Activated T-helper 17 cell treated with anti-CD3 and anti-CD28 coated beads, Interleukin-2, amount 50 U/mL, for 72 hours (primary cell): ENCODE measurements around the gene NEURL1. TPM values are rescaled to one million over a fixed set of nuclear protein-coding genes. Genes with fewer than 3 reads are reported as not detected.
A peak's percentile ranks its signal among the peaks of the same experiment; 100 is the strongest.

Experiments used
- ATAC-seq: fragments of 150-1000 bp; cut with Tn5 transposase; replicated peaks from 2 replicates; pipeline ENCODE4 v1.10.0; 2021; ENCODE audit warnings: mild to moderate bottlenecking, moderate library complexity
- H3K27ac Mint-ChIP-seq: one replicate; pipeline ENCODE4 v1.8.0; 2022; ENCODE audit warnings: mixed read lengths
- H3K27me3 Mint-ChIP-seq: one replicate; pipeline ENCODE4 v1.8.0; 2022; ENCODE audit warnings: mixed read lengths
- H3K36me3 Mint-ChIP-seq: one replicate; pipeline ENCODE4 v1.8.0; 2022; ENCODE audit warnings: low read depth, mild to moderate bottlenecking, mixed read lengths
- H3K4me1 Mint-ChIP-seq: one replicate; pipeline ENCODE4 v1.8.0; 2022; ENCODE audit warnings: mixed read lengths
- H3K4me3 Mint-ChIP-seq: one replicate; pipeline ENCODE4 v1.8.0; 2022; ENCODE audit warnings: mild to moderate bottlenecking, mixed read lengths
- H3K9me3 Mint-ChIP-seq: one replicate; pipeline ENCODE4 v1.8.0; 2022; ENCODE audit warnings: mixed read lengths
- total RNA-seq, 2 donors: library from RNA; stranded (reverse); gene quantifications; one replicate each; pipeline ENCODE4 v1.2.3, GENCODE V29; 2022

Gene NEURL1
- total RNA-seq, 2 donors from 2014 or later, result 2.1 to 3.7 TPM

DNA sequence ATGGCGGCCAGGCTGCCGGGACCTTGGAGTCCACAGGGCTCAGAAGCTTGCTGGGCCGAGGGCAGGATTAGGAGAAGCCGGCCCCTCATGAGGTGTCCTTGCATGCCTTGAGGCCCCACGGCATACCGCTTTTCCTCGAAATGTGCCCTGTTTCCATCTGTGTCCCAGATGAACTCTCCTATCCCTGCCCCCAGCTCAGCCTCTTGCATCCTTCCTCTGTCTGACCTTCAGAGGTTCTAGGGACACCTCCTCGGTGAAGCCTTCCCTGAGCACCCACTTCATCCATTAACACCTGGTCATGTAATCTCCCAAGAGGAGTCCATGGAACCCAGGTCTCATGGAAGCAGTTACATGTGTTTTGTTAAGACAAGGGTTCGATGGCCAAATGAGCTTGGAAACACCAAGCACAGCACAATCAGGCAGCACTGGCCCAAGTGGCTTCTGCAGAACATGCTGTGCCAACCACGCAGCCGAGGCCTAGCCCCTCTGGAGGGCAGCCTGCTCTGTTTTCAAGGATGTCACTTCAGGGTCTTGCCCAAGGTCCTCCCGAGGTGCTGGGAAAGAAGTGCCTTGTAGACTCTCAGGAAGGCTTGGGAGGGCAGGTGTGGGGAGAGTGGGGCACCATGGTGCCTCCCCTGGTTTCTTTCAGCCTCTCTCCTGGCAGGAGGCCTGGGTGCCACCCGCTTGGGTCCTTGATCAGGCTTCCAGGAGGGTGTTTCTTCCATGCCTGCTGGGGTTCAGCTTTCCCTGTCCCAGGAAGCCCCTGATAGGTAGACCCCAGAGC, 124.3 kb downstream of the NEURL1 start:
- Mint-ChIP-seq H3K4me1 (no peaks in the 10 kb centered on the region), H3K4me3 (no peak overlapping the region), H3K36me3 (no peaks in the 10 kb centered on the region), H3K27ac (no peak overlapping the region), H3K27me3 (no peaks in the 10 kb centered on the region), H3K9me3 (no peaks in the 10 kb centered on the region)
- ATAC-seq, result no peak

DNA sequence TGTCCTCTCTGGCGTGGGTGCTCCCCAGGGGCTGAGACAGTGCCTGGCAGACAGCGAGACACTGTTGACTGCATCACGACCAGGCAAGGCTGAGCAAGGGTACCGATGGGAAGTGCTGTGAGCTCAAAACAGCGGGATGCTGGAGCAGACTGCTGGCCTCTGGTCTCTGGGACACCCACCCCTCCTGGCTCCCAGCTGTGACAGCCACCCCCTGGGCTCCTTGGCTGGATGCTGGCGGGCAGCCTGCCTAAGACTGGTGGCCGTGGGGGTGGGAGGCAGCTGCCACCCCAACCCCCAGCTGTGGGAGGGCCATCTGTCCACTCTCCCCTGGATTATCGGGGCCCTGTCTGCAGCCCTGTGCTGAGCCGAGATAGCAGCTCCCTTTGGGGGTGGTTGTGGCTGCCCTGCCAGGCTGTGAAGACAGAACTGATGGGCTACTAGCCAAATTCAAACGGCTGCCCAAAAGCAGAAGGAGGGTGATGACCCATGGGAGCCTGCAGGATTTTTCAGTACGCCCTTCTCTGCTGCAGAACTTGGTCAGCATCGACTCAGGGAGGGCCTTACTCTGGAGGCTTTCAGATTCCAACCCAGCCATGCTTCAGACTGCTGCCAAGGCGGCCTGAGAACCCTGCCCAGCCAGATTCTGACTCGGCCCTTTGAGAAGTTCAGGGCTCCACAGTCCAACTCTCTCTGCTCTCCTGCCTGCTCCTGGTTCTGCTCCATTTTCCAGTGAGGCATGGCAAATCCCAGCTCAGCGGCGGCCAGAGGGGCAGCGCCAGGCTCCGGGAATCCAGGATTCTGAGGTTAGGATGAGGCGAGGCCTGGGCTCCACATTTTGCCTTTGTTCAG, 125.3 kb downstream of the NEURL1 start:
- no peaks in the 10 kb centered on the region for H3K4me1 Mint-ChIP-seq
- H3K9me3 Mint-ChIP-seq, result no peaks in the 10 kb centered on the region
- no peaks in the 10 kb centered on the region for H3K36me3 Mint-ChIP-seq
- no peak overlapping the region for H3K27ac Mint-ChIP-seq
- no peaks in the 10 kb centered on the region for H3K27me3 Mint-ChIP-seq
- H3K4me3 Mint-ChIP-seq, result no peak overlapping the region
- ATAC-seq, result no peak

DNA sequence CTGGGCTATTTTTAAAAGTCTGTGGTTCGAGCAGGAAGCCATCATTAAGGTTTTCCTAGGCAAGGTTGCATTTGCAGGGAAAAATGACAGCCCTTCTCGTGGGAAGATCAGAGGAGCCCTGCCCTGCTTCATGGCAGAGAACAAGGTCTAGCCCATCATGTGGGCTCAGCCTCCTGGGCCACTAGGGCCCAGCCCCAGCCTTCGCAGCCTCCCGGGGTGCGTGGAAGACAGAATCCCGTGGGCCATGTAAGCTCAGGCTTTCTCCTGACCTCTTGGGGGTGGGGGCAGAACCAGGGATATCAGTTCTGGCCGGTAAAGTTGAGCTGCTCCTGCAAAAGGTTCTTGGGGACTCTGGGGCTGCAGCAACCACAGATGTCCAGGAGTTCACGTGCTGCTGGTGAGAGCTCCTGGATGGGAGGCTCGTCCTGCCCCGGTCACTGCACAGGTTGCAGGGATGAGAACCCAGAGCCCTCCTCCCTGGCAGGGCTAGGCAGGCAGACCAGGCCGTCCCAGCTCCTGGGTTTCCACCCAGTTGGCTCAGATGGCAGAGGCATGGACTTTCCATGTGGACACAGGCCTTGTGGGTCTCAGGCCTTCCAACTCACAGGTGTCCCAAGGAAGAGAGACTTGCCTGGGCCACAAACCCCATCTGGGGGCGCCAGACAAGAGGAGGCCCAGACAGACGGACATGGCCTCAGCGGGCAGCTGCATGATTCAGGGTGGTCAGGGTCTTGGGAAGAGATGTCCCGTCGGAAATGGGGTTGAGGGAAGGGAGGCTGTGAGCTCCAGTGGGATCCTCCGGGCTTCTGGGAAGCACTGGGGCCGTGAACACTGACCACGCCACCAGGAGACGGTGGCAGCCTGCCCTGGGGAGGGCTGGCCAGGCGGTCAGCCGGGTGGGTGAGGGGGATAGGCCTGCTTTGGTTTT, 126.2 kb downstream of the NEURL1 start:
- H3K4me3 Mint-ChIP-seq, result no peak overlapping the region
- no peak for ATAC-seq
- H3K36me3 Mint-ChIP-seq, result no peaks in the 10 kb centered on the region
- H3K4me1 Mint-ChIP-seq, result no peaks in the 10 kb centered on the region
- no peaks in the 10 kb centered on the region for H3K27me3 Mint-ChIP-seq
- H3K9me3 Mint-ChIP-seq, result no peaks in the 10 kb centered on the region
- H3K27ac Mint-ChIP-seq, result no peak overlapping the region

DNA sequence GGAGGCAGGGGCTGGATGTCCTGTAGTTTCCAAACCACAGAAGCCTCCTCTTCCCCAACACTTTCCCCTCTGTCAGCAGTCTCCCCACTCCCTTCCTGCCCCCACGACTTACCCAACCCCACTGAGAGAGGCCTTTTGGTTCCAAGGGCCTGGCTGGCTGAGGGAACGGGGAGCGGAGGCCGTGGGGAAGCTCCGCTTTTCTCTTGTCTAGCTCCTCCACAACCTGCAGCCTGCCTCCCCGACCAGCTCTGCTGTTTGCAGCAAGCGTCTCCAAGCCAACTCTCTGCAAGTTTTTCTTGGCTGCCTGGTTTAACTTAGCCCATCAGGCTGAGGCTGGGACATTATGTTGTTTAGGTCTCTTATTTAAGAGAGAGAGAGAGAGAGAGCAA, 126.8 kb downstream of the NEURL1 start:
- no peaks in the 10 kb centered on the region for H3K4me1 Mint-ChIP-seq

DNA sequence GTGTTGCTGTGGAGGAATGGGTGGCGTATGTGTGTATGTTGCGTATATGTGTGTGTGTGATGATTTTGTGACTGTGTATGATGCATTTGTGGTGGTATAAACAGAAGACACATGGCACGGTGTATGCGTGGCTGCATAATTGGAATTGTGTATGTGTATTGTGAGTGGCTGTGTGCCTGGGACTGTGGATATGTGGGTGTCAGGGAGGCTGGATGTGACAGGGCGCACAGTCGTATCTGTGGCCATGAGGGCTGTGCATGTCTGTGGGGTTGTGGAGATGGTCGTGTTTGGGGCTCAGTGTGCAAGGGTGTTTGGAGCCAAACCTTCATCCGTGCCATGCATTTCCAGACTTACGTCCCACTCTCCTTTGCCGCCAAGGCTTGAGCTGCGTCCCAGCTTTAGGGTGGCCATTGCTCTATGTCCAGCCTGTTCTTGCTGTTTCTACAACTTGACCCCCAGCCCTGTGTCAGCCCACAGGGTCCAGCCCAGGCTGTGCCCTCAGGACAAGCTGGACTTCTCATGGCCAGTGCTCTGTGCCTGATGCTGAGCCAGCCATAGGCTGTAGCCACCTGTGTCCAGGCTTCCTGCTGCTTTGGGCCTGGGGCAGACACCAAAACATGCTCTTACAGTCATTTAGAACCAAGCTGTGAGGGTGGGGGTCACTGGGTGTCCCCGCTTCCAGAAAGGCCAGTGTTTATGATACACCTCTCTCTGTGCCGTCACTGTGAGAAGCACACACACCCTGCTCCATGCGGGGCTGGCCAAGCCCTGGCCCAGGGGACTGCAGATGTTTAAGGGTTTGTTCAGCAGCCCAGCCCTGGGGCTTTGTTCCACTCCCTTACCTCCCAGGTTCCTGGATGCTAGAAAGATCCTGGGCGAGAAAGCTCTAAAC, 127.6 kb downstream of the NEURL1 start:
- H3K4me3 Mint-ChIP-seq, result no peak overlapping the region
- H3K27me3 Mint-ChIP-seq, result no peaks in the 10 kb centered on the region
- H3K9me3 Mint-ChIP-seq, result no peaks in the 10 kb centered on the region
- no peak overlapping the region for H3K27ac Mint-ChIP-seq
- no peaks in the 10 kb centered on the region for H3K4me1 Mint-ChIP-seq
- no peak for ATAC-seq
- peaks cover 7% of the 10 kb centered on the region for H3K36me3 Mint-ChIP-seq

More for the DNA sequence above, 126.8 kb downstream of the NEURL1 start:
- ATAC-seq, result no peak
- H3K27me3 Mint-ChIP-seq, result no peaks in the 10 kb centered on the region
- H3K9me3 Mint-ChIP-seq, result no peaks in the 10 kb centered on the region
- no peaks in the 10 kb centered on the region for H3K36me3 Mint-ChIP-seq
- no peak overlapping the region for H3K4me3 Mint-ChIP-seq
- H3K27ac Mint-ChIP-seq, result no peak overlapping the region

DNA sequence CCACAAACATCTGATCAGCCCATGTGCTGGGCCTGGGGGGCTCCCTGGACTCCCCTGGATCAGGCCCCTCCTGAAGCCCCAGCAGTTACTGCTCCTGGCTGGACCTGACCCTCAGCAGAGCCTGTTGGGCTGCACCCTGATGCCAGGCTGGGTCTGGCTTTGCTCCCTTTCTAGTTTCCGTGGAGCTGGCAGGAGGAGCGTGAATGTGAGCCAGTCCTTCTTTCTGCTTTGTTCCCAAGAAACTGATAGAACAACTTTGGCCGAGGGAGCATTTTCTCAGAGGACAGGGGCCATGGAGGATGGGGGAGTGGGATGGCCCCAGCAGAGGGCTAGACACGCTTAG, 128.2 kb downstream of the NEURL1 start:
- Mint-ChIP-seq H3K9me3 (no peaks in the 10 kb centered on the region), H3K36me3 (peaks cover 11% of the 10 kb centered on the region), H3K27ac (peak overlapping the region; percentile 58), H3K4me3 (no peak overlapping the region), H3K27me3 (no peaks in the 10 kb centered on the region), H3K4me1 (no peaks in the 10 kb centered on the region)
- no peak for ATAC-seq

DNA sequence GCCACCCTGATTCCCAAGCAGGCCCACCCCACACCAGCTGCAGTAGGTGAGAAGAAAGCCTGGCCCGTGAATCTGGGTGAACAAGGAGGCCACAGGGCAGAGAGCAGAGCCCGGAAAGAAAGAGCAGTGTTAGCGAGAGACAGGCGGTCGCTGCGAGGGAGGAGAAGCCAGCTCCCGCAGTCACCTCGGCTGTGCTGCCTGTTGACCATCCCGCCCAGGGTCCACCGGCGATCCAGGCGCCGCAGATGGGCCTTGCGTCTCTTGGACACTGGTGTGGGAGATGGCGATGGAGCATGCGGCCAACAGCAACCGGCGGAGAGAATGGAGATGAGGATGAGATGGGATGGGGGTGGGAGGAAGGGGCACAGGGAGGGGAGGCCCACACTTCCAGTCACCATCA, 128.8 kb downstream of the NEURL1 start:
- no peak overlapping the region for H3K4me3 Mint-ChIP-seq
- H3K9me3 Mint-ChIP-seq, result no peaks in the 10 kb centered on the region
- peak overlapping the region; percentile 58 for H3K27ac Mint-ChIP-seq
- peaks cover 11% of the 10 kb centered on the region for H3K36me3 Mint-ChIP-seq
- no peaks in the 10 kb centered on the region for H3K4me1 Mint-ChIP-seq
- no peaks in the 10 kb centered on the region for H3K27me3 Mint-ChIP-seq
- ATAC-seq, result no peak

DNA sequence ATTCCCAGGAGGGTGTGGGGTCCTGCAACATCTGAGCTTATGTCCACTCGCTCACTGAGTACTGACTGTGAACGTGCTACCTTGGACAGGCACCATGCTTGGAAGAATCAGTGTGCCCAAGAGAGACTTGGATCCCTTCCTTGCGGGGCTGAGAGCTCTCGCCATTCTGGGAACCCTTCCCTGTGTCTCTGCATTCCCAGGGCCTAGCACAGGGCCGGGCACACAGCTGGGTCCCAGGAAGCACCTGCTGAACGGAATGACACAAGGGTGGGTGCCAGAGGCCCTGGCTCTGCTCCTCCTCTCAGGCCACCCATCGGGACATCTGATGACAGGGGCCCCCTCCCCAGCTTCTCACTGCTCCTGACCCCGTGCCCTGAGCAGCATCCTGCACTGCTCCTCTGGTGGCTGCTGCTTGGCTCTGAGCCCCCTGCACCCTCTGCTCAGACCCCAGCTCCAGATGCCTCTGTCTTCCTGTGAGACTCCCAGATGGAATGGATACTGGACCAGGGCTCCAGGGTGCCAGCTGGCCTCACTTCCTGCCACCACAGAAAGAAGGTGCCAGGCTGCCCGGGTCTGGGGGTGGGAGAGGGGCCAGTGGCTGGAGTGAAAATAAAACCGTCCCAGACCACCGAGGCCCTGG, 129.6 kb downstream of the NEURL1 start:
- no peak overlapping the region for H3K27ac Mint-ChIP-seq
- H3K36me3 Mint-ChIP-seq, result peaks cover 17% of the 10 kb centered on the region
- no peaks in the 10 kb centered on the region for H3K4me1 Mint-ChIP-seq
- H3K4me3 Mint-ChIP-seq, result no peak overlapping the region
- H3K9me3 Mint-ChIP-seq, result no peaks in the 10 kb centered on the region
- no peak for ATAC-seq
- H3K27me3 Mint-ChIP-seq, result no peaks in the 10 kb centered on the region

DNA sequence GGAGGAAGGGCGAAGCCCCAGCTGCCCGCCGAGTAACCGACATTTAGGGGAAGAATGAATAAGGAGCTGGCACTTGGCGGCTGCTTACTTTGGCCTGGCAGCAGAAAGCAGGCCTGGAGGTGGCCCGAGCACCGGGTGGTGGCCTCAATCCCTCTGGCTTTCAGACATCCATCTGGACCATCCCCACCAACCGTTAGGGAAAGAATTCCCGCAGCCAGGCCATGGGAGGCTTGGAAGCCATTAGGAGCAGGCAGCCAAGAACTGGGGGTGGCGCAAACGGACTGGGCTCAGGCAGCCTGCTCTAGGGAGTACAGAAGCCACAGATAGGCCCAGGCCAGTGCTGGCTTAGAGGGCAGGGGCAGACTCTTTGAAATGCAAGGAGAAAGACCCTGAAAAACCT, 132.7 kb downstream of the NEURL1 start:
- Mint-ChIP-seq H3K4me3 (no peak overlapping the region), H3K36me3 (peaks cover 17% of the 10 kb centered on the region), H3K4me1 (no peaks in the 10 kb centered on the region), H3K9me3 (no peaks in the 10 kb centered on the region), H3K27me3 (no peaks in the 10 kb centered on the region), H3K27ac (no peak overlapping the region)
- ATAC-seq, result no peak

DNA sequence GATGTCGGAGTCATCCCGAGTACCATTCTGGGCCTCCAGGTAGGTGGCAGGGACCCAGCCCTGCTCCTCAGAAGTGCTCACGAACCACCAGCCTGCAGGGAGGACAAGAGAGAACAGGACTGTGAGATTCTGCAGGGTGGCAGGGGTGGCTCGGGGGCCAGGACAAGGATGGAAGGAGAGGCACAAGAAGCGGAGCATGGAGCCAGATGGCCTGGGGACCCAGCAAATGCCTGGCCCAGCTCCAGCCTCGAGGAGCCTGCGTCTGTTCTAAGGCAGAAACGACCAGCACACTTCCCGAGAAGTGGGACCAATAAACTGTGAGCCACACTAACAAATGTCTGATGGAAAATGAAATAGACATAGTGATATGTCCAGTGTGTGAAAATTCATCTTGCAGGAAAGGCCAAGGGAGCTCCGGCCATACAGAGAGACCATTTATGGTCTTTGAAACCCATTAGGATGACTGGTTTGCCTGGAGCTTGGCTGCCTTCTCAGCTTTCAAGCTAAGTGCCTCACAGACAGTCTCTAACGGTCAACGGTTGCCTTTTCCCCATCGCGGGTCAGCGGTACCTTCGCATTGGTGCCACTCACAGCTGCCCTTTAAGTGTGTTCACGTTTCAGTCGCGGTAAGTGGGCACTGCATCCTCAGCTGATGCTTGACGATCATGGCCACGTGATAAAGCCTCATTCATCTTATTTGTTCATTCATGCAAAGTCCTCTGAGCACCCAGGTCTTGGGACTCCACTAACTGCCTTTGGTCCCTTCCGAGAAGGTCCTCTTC, 133.8 kb downstream of the NEURL1 start:
- H3K27me3 Mint-ChIP-seq, result no peaks in the 10 kb centered on the region
- ATAC-seq, result no peak
- H3K36me3 Mint-ChIP-seq, result peaks cover 17% of the 10 kb centered on the region
- H3K9me3 Mint-ChIP-seq, result no peaks in the 10 kb centered on the region
- H3K4me1 Mint-ChIP-seq, result no peaks in the 10 kb centered on the region
- H3K27ac Mint-ChIP-seq, result no peak overlapping the region
- H3K4me3 Mint-ChIP-seq, result no peak overlapping the region

DNA sequence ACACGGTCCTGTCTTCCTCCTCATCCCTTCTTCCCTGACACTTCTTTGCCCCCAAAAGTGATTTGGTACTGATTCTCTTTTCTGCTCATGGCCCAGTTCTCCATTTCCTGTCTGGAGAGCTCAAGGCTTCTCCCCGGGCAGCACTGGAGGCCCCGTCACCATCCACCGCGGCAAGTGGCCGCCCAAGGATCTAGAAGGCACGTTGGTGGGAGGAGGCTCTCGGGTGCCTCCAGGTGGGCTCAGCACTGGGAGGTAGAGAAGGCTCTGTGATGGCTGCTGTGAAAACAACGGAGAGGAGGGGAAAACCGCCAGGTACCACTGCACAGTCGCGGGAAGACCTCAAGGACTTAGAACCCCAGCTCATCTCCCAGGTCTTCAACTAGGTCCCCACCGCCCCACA, 134.4 kb downstream of the NEURL1 start:
- Mint-ChIP-seq H3K4me1 (no peaks in the 10 kb centered on the region), H3K9me3 (no peaks in the 10 kb centered on the region), H3K36me3 (peaks cover 17% of the 10 kb centered on the region), H3K4me3 (no peak overlapping the region), H3K27ac (no peak overlapping the region), H3K27me3 (no peaks in the 10 kb centered on the region)
- no peak for ATAC-seq

DNA sequence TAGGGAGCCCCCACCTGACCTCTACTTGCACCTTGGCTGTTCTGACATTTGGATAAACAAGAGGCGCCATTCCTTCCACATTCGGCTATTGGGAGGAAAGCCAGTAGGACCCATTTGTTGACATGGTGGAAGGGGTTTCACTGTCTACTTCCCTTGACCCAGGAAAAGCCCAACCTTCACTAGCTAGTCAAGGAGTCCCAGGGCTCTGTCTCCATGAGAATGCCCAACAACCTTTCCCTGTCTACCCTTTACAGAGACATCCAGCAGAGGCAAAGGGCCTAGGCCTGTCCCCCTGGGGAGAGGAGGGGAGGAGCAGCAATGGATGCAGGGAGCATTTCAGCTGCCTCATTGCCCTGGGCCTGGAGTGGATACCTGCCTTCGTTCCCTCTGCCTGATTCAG, 136.1 kb downstream of the NEURL1 start:
- Mint-ChIP-seq H3K27ac (no peak overlapping the region), H3K4me3 (no peak overlapping the region), H3K36me3 (peaks cover 17% of the 10 kb centered on the region), H3K4me1 (no peaks in the 10 kb centered on the region), H3K9me3 (no peaks in the 10 kb centered on the region), H3K27me3 (no peaks in the 10 kb centered on the region)
- ATAC-seq, result no peak

DNA sequence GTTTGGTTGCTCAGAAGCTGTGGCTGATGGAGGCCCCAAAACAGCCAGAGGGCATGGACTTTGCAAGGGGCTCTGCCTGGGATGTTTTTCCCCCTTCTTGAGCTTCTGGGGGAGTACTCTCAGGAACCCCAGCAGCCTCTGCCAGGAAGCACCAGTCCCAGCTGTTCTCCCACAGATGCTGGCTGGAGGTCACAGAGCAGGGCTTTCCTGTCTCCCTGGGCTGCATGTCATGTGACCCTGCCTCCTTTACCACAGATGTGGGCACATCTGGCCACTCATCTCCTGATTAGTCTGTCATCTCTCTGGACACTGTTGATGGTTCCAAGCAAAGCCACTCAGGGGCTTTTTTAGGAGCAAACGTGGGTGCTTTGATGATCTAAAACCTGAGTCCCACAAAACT, 136.7 kb downstream of the NEURL1 start:
- ATAC-seq, result no peak
- Mint-ChIP-seq H3K36me3 (peaks cover 17% of the 10 kb centered on the region), H3K27me3 (no peaks in the 10 kb centered on the region), H3K4me1 (no peaks in the 10 kb centered on the region), H3K27ac (no peak overlapping the region), H3K9me3 (no peaks in the 10 kb centered on the region), H3K4me3 (no peak overlapping the region)
